GM21723 (cell line): ENCODE data around the gene TOB1.
A peak's percentile ranks its signal among the peaks of the same experiment; 100 is the strongest.

Experiments
- ATAC-seq: cut with Tn5 transposase; IDR thresholded peaks from one replicate; pipeline ENCODE4 v1.9.1; 2021; ENCODE audit warnings: mild to moderate bottlenecking, moderate library complexity; ENCODE audit not compliant: unreplicated experiment

TOB1 gene

DNA sequence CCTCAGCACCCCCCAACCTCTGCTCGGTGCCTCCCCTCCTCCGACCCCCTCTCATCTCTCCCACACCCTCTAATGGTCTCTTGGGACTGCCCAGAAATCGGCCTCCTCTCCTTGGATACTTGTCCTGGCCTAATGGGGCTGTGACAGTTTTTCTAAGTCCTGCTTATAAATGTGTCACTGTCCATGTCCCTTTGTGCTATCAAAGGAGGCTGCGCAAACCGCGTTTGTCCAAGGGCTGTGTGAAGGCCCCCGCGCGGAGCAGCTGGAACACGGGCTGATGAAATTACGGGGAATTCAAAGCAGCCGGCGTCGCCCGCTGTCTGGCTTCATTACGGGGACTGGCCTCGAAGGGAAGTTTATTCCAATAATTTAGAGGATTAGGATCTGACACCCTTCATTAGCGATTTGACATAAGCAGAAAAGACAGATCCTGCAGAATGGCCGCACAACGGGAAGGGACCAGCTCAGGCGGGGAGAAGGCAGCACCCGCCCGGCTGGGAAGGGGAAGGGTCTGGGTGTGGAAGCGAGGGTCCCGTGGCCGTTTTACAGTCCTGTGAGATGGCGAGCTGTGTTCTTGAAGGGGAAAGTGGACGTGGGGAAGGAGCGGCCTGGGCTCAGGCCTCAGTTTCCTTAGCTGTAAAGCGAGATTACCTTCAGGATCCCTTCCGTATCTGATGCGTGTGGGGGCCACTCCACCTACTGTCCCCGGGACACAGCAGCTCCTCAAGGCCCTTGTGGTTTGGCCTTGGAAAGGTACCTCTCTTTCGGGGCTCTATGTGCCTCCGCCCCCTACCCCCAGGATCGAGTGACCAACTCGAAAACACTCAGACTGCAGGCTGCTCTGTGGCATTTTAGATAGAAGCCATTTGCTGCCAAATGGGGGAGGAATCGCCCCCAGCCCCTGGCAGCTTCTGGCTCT is 32.4 kb downstream of the TOB1 start:
- no peak for ATAC-seq

DNA sequence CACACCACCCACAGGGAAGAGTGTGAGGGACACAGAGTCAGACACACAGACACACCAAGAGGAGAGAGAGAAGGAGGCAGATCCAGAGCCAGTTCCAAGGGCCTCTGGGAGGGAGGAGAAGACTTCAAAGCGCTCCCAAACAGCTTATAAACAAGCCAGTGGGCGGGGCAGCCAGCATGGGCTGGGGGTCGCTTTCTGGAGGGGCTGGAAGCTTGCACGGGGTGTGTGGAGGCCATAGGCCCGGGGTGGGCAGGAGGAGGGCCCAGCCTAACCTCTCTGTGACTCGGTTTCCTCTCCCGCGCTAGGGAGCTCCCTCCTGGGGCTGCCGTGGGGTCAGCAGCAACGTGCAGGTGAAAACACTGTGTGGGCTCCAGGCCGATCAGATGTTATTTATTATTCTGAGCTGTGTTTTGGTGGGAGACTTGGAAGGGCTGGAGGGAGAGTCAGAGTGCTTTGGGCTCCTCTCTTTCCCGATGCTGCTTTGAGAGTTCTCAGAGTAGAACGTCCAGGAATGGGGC is 33.2 kb downstream of the TOB1 start:
- ATAC-seq, result no peak

DNA sequence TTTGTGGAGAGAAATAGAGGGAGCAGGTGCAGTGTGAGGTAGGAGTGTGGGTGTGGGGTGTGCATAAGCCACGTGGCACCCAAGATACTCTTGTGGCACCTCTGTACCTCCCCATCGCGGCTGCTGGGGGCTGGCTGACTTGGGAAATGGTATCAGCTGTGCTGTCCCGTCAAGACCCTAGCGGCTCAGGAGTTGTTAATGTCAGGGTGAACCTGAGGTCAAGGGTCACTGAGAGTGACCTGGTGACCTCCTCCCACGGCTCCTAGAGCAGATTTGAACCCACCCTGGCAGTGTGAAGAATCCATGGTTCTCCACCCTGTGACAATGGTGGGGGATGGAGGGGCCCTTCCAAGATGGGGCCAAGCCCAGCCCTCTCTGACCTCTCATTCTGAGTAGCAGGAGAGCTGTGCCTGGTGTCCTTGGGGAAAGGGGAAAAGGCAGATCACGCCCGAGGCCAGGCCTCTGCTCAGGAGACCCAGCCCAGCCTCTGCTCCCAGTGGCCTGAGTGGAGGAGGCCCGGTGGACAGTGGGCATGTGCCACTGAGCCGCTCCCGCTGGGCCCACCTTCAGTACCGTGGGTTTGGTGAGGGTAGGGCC is 33.8 kb downstream of the TOB1 start:
- ATAC-seq, result no peak

DNA sequence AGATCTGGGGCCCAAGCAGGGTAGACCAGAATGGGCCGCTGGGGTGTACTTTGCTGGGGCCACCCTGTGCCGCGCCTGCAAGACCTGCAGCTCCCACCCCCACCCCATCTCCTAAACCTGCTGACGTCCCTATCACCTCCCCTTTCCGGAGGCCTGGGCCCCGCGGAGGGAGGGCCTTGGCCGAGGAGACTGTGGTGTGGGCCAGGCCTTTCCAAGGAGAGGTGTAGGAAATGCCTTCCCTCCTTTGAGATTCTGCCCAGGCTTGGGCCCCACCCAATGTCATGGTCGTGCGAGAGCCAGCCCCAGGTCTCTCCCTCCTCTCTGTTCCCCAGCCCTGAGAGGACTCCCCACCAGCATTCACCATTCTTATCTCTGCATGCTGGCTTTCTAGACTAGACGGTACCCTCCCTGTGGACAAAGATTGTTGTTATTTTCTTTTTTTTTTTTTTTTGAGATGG is 34.7 kb downstream of the TOB1 start:
- no peak for ATAC-seq

DNA sequence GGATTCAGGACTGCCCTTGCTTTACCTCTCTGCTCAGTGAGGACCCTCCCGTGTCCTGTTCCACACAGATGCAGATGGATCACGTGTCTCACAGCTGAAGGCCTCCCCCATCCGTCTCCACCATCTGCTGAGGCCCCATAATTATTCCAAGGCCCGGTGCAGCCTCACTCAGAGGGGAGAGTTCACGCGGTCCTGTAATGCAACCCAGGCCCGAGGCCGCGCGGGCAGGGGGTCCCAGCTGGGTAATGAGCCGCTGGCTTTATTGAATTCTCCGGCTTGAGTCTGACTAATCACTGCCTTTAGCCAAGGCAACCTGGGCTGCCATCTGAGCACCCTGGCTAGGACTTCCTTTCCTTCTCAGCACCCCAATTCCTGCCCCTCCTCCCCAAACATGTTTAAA is 35.2 kb downstream of the TOB1 start:
- no peak for ATAC-seq

DNA sequence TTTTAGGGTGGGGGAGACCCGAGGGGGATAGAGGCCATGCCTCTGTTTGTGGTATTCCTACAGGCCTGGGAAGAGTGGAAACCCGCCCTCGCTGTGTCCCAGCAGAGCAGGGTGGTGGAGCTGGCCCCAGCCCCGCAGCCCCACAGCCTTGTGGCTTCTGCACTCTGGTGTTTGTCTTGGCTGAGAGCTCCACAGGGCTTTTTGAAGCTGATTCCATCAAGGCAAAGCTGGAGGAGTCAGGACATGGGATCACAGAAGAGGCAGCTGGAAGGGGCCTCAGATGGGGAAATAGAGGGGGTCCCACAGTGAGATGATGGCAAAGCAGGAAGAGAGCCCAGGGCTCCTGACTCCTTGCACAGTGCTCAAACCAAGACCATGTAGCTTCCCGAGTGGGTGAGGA is 35.8 kb downstream of the TOB1 start:
- no peak for ATAC-seq

DNA sequence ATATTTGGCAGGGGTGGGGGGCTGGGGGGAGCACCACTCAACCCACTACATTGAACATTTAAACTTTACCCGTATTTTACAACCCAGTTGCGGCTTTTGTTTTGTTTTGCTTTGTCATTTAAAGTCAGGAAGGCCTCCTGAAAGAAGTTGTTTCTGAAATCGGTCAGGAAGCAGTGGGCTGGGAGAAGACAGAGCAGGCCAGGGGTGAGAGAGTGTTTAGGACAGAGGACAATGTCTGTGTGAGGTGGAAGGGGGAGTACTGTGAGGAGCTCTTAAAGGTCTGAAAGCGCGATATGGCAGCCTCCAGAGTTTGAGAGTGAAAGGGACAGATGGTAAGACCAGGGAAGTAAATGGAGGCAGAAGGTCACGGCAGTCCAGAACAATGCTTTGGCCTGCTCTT is 36.8 kb downstream of the TOB1 start:
- ATAC-seq, result no peak

DNA sequence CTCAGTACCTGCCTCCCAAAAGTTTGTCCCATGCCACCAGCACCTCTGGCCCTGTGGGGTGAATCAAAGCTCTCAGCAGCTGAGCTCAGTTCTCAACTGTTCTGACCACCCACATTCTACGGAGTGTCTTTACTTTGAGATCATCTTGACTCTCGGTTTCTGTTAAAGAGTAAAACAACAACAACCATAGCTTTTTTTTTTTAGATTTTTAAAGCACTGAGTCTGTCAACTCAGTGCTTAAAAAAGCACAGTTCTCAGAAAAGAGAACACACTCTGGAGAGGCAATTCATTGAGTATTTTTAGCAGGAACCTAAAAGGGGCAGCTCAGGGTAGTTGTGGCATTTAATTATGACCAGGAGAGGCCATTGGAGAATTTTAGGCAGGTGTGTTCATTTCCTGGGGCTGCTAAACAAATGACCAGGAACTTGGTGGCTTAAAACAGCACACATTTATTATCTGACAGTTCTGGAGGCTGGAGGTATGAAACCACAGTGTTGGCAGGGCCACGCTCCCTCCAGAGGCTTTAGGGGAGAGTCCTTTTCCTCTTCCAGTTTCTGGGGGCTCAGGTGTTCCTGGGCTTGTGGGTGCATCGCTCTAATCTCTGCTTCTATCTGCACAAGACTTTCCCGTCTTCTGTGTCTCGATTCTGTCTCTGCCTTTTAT is 37.5 kb downstream of the TOB1 start:
- peak; percentile 82 for ATAC-seq

DNA sequence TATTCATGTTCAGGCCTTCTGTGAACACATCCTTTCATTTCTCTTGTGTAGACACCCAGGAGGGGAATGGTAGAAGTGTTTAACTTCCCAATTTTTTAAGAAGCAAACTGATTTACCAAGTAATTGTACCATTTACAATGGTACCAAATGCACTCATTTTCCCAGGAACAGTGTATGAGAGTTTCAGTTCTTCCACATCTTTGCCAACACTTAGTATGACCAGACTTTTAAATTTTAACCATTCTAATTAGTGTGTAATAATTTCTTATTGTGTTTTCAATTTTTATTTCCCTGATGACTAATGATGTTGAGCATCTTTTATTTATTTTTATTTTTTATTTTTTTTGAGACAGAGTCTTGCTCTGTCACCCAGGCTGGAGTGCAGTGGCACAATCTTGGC is 41.0 kb downstream of the TOB1 start:
- no peak for ATAC-seq

DNA sequence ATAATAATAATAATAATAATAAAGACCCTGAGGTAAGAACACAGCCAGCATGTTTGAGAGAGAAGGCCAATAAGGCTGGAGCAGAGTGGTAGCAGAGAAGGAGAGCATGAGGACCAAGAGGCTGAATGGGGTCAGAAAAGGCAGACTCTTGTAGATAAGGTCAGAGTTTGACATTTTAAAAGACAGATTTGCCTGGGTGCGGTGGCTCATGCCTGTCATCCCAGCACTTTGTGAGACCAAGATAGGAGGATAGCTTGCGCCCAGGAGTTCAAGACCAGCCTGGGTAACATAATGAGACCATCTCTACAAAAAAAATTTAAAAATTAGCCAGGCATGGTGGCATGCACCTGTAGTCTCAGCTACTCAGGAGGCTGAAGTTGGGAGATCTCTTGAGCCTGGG is 41.7 kb downstream of the TOB1 start:
- ATAC-seq, result no peak

DNA sequence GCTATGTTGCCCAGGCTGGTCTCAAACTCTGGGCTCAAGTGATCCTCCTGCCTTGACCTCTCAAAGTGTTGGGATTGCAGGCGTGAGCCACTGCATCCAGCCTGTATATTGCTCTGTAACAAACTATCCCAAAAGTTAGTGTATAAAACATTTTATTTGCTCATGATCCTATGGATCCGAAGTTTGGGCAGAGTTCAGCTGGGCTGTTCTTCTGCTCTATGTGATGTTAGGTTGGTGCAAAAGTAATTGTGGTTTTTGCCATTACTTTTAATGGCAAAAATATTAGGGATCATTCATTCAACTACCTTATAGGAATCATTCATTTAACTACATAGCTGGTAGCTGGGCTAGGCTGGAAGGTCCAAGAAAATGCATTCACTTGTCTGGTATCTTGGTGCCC is 43.6 kb downstream of the TOB1 start:
- no peak for ATAC-seq

DNA sequence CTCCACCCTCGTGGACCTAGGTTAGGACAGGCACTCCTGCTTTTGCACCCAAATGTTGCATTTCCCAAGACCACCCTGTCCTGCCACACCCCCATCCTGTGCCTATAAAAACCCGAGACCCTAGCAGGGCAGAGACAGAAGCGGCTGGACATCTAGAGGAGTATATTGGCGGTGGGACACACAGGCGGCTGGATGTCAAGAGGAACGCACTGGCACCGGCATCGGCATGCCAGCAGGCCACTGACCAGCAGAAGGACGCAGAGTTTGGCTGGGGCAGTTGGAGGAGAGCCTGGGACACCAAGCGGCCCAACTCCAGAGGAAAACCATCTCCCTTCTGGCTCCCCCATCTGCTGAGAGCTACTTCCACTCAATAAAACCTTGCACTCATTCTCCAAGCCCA is 45.5 kb downstream of the TOB1 start:
- ATAC-seq, result no peak

DNA sequence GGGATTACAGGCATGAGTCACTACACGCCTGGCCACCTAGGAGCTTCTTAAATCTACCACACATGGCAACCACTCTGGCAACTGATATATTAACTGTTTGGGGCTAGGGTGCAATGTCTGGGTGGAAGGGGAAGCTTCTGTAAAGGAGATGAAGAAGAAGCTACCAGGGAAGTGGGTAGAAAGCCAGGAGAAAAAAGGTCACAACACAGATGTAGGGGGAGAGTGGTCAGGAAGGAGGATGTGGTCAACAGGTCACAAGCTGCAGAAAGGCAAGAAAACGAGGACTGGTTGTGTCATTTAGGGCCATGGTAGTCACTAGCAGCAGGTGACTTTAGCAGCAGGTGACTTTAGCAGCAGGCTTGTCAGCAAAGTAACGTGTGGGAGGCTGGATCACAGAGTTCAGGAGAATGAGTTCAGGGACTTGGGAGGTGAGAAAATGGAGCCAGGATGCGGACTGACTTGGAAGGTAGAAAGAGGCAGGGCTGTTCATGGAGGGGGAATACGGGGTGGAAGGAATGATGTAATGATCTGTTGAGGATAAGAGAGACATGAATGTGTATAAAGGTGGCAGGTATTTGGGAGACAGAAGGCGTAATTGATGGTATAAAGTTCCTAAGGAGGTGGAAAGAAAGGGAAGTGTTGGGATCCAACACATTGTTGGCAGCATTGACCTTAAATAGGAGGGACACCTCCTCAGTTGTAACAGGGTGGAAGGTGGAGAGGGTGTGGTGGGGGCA is 47.1 kb downstream of the TOB1 start:
- no peak for ATAC-seq

DNA sequence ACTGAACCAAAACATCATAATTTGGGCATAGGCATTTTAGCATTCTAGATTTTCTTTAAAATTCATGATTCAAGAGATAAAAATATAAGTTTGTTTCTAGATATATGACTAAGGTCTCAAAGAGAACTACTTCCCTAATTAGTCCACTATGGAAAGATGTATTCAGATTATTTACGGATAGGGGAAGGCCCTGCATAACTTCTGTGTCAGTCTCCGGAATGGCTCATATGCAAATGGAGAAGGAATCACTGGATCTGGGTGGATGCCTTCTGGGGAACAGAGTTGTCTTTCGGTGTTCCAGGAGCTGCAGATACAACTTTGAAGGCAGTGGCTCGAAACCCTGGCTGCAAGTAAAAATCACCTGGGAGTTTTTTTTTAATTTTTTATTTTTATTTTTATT is 47.9 kb downstream of the TOB1 start:
- ATAC-seq, result no peak

DNA sequence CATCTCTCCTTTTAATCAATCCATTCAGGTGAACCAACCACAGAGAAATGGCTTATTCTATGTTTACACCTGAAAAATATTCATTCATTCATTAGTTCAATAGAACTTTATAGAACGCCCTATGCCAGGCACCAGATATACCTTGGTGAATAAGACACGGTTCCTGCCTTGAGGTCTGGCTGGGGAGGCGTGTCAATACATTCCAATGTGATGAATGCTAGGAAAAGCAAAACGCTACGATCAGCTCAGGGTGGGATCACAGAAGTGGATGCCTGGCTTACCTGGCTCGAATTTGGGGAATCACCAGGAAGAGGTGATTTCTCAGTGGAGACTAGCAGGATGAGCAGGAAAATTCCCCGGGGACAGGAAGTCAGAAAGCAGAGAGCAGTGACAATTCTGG is 48.3 kb downstream of the TOB1 start:
- ATAC-seq, result no peak

DNA sequence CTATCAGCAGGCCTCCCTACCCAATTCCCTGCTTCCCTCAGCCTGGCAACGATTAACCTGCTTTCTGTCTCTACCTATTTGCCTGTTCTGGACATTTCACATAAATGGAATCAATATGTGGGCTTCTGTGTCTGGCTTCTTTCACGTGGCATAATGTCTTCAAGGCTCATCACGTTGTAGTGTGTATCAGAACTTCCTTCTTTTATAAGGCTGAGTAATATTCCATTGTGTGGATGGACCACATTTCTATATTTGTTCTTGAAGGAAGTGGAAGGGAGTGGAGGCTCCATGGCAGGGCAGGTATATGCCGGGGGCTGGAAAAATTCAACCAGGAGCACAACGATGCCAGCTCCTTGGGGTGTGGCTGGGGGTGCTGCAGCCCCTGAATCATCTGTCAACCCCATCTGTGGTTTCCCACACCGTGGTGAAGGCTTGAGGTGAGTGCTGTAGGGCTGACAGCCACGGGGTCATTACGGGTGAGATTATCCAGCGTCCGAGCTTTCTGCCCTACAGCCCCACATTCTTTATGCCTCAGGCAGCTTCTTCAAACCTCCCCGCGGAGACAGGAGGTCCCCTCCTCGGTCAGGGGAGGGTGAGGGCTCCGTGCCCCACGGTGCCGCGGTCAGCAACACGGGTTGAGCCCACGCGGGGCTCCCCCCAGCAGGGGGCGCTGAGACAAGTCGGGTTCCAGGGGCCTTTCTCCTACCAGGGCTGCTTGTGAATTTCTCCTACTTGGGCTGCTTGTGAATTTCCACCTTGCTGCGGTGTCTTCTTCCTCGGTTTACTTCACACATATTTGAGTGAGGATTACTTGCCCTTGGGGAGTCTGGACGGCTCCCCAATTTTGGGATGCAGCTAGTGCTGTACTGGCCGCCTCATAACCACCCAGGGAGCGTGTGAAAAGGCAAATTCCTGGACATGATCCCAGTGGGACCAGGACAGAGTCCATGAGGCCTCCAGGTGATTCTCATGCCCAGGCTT is 49.1 kb downstream of the TOB1 start:
- ATAC-seq, result no peak

DNA sequence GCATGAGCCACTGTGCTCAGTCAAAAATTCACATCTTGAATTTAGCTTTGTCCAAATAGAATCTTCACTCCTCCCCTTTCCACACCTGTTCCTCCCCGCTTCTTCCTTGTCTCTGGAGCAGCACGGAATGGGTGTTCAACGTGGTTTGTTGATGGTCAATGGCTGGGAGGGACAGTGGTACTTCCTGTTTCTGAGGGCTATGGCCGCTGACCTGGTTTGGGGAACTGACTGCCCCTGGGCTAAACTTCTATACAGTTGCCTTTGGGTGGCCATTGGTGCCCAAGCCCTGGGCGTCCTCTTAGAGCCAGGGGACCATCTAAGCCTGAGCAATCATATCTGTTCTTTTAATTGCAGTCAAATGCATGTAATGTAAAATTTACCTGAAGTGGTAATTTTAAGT is 49.9 kb downstream of the TOB1 start:
- no peak for ATAC-seq

DNA sequence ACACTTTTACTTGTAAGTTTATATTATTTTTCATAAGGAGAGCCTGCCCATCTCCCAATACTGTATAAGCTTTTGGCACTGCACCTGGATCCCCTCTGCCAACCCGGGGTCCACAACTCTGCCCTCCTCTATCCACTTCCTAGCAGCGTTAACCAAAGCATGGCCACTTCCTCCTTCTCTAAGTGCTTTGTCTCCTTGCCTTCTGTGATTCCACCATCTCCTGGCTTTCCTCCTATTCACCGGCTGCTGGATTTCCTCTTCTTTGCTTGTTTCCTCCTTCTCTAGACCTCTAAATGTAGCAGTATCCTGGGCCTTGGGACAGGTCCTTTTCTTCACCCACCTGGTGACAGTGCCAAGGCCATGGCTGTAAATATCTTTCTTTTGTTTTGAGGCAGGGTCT is 50.8 kb downstream of the TOB1 start:
- ATAC-seq, result no peak

DNA sequence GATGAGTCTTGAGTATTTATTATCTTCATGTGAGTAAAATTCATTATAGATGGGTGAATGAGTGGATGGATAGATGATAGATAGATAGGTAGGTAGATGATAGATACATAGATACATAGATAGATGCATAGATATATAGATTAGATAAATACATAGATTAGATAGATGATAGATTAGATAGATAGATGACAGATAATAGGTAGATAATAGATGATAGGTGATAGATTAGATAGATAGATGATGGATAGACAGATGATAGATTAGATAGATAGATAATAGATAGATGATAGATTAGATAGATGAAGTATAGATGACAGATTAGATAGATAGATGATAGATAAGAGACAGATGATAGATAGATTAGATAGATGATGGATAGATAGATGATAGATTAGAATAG is 52.6 kb downstream of the TOB1 start:
- ATAC-seq, result no peak
